ENCODE results near the gene CAV2. TPM values are rescaled to one million over a fixed set of nuclear protein-coding genes. Genes with fewer than 3 reads are reported as not detected.

Gene CAV2
- total RNA-seq, 1 experiment from 2014 or later: 260 TPM

DNA sequence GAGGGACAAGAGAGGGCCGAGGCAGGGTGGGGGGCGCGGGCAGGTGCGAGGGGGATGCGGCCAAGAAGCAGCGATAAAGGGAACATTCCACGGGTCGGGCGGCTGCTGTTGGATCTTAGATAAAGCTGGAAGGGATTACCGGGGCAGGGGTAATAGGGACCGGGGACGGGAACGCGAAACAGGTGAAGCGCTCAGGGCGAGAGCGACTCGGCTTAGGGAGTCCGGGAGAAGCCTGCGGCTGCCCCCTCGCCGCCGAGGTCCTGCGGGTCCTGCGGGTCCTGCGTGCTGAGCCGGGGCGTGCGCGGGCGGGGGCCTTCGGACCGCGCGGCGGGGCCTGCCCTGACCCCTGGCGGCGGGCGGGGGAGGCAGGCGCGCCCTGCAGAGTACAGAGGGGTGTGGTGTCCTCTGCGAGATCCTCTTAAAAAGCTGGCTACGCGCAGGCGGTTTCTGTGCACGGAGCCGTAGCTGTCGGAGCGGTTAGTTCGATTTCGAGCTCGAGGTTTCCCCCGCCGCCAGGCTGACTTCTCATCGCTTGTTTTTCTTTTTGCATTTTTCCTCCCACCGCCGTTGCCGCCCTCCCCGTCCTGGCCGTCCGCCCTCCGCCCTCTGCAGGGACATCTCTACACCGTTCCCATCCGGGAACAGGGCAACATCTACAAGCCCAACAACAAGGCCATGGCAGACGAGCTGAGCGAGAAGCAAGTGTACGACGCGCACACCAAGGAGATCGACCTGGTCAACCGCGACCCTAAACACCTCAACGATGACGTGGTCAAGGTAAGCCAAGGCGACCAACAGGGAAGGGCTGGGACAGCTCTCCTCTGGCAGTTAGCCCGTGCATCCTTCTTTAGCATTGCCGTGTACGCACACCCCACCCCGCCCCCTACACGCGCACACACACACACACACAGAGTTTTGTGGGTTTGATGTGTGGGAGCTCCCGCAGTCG is 26.6 kb downstream of the CAV2 start:
- Histone ChIP-seq H3K9me3 (ENCODE audit: insufficient read depth, low read depth) (no peaks in the 10 kb centered on the region; the same call in 1 of the 2 replicates), H3K36me3 (ENCODE audit: low read depth) (peaks cover 20% of the 10 kb centered on the region), H3K27me3 (ENCODE audit: insufficient read depth, low read depth) (no peaks in the 10 kb centered on the region), H4K20me1 (ENCODE audit: insufficient read depth) (no peaks in the 10 kb centered on the region), H3F3A (ENCODE audit: insufficient read depth, low read depth) (peaks cover 21% of the 10 kb centered on the region; the same call in 1 of the 2 replicates), H3K79me2 (ENCODE audit: low read depth) (peaks cover 54% of the 10 kb centered on the region), H3K9me2 (ENCODE audit: insufficient read depth) (no peaks in the 10 kb centered on the region), H2AFZ (peak overlapping the region; percentile 90), H3K4me1 (replicated peaks; ENCODE audit: insufficient read depth) (peaks cover 64% of the 10 kb centered on the region), H3K4me3 (peak overlapping the region; percentile 97), H3K27ac (peak overlapping the region; percentile 92), H3K4me2 (peak overlapping the region; percentile 99)
- ChIA-PET CTCF (interaction anchor here (0.6 to 1.6 kb wide), 7 partner anchors 19 to 349 kb away, joined by 3 to 11 read pairs (median 4); partner anchors contain the start of gene CAV2), POLR2A (ENCODE audit: unreplicated experiment) (interaction anchor here (0.5 to 1.2 kb wide), 23 partner anchors 15 to 349 kb away, joined by 3 to 34 read pairs (median 4); no protein-coding TSS in a partner anchor)
- TF ChIP-seq, protein P1, sequence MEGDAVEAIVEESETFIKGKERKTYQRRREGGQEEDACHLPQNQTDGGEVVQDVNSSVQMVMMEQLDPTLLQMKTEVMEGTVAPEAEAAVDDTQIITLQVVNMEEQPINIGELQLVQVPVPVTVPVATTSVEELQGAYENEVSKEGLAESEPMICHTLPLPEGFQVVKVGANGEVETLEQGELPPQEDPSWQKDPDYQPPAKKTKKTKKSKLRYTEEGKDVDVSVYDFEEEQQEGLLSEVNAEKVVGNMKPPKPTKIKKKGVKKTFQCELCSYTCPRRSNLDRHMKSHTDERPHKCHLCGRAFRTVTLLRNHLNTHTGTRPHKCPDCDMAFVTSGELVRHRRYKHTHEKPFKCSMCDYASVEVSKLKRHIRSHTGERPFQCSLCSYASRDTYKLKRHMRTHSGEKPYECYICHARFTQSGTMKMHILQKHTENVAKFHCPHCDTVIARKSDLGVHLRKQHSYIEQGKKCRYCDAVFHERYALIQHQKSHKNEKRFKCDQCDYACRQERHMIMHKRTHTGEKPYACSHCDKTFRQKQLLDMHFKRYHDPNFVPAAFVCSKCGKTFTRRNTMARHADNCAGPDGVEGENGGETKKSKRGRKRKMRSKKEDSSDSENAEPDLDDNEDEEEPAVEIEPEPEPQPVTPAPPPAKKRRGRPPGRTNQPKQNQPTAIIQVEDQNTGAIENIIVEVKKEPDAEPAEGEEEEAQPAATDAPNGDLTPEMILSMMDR (conservative IDR thresholded peaks at IDR 0.05): peak; percentile 56
- TF ChIP-seq EZH2 (IDR thresholded peaks at IDR 0.05; ENCODE audit: low read depth): no peak
- intact Hi-C loops (cut with micrococcal nuclease; ENCODE audit: unreplicated experiment): loop anchor here (1.0 to 5.0 kb wide), 8 partner anchors 83 to 344 kb away; partner anchors contain the start of gene MET
- BruUV-seq (replicated peaks): TSS peak; percentile 41
- DNase-seq: peak; percentile 63 to 90

DNA sequence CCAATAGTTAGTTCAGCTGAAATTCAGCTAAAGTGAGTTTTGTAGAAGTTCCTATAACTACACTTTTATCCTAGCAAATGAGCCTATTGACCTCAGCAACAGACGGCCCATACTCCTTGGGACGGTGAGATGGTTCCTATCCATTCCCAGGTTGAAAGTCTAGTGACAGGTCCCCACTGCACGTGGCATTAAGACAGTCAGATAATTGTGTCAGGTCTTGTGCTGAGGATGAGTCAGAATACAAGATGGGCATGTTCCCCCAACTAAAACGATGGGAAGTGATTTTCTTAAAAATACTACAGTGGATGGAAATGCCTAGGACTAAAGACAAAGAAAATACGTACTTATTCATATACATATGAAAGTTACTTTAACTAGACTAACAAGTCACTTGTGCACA is 27.4 kb downstream of the CAV2 start:
- ChIA-PET CTCF (interaction anchor here (0.6 to 1.6 kb wide), 4 partner anchors 20 to 267 kb away, joined by 3 to 11 read pairs (median 6); no protein-coding TSS in a partner anchor), POLR2A (ENCODE audit: unreplicated experiment) (interaction anchor here (0.7 to 1.2 kb wide), 7 partner anchors 82 to 350 kb away, joined by 3 to 34 read pairs (median 6); no protein-coding TSS in a partner anchor)
- no peak for DNase-seq
- H3K9me2 ChIP-seq (ENCODE audit: insufficient read depth): no peaks in the 10 kb centered on the region
- H3K79me2 ChIP-seq (ENCODE audit: low read depth): peaks cover 59% of the 10 kb centered on the region
- no TSS peak for BruUV-seq (replicated peaks)
- peaks cover 60% of the 10 kb centered on the region for H3K4me1 ChIP-seq (replicated peaks; ENCODE audit: insufficient read depth)
- H3K4me2 ChIP-seq: peak overlapping the region; percentile 99
- no peaks in the 10 kb centered on the region for H4K20me1 ChIP-seq (ENCODE audit: insufficient read depth)
- H3K4me3 ChIP-seq: peak overlapping the region; percentile 97
- peaks cover 24% of the 10 kb centered on the region for H3K36me3 ChIP-seq (ENCODE audit: low read depth)
- no peaks in the 10 kb centered on the region for H3K9me3 ChIP-seq (ENCODE audit: insufficient read depth, low read depth)
- H3K27me3 ChIP-seq (ENCODE audit: insufficient read depth, low read depth): no peaks in the 10 kb centered on the region
- TF ChIP-seq, protein P1 (conservative IDR thresholded peaks at IDR 0.05): no peak
- TF ChIP-seq EZH2 (IDR thresholded peaks at IDR 0.05; ENCODE audit: low read depth): no peak
- peak overlapping the region; percentile 92 for H3K27ac ChIP-seq
- peaks cover 21% of the 10 kb centered on the region; the same call in 1 of the 2 replicates for H3F3A ChIP-seq (ENCODE audit: insufficient read depth, low read depth)
- H2AFZ ChIP-seq: peak overlapping the region; percentile 90
- intact Hi-C loops (cut with micrococcal nuclease; ENCODE audit: unreplicated experiment): loop anchor here (1.0 to 5.0 kb wide), 9 partner anchors 62 to 345 kb away; partner anchors contain the start of gene MET

DNA sequence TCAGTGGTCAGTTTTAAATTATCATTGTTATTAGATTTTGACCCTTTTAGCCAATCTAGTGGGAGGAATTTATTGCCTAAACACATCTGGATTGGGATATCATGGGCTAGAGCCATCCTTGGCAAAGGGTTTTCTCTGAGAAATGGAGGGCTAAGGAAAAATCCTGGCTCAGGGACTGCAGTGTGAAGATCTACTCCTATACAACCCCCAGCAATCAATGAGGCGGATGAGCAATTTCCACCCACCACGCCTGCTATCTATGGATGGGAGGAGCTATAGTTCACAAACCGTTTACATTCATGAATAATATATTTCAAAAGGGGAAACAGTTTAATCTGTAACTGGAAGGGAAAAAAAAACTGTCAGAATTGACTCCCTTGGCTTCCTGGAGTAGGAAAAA is 28.0 kb downstream of the CAV2 start:
- no peak overlapping the region for H2AFZ ChIP-seq
- peaks cover 54% of the 10 kb centered on the region for H3K4me1 ChIP-seq (replicated peaks; ENCODE audit: insufficient read depth)
- H3F3A ChIP-seq (ENCODE audit: insufficient read depth, low read depth): peaks cover 15% of the 10 kb centered on the region; the same call in 1 of the 2 replicates
- H3K27ac ChIP-seq: peak overlapping the region; percentile 92
- no peaks in the 10 kb centered on the region for H3K9me2 ChIP-seq (ENCODE audit: insufficient read depth)
- H3K36me3 ChIP-seq (ENCODE audit: low read depth): peaks cover 30% of the 10 kb centered on the region
- no peaks in the 10 kb centered on the region for H3K27me3 ChIP-seq (ENCODE audit: insufficient read depth, low read depth)
- H3K4me3 ChIP-seq: peak overlapping the region; percentile 97; the same call in 1 of the 2 replicates
- BruUV-seq (replicated peaks): no TSS peak
- TF ChIP-seq, protein P1 (conservative IDR thresholded peaks at IDR 0.05): no peak
- no peak for TF ChIP-seq EZH2 (IDR thresholded peaks at IDR 0.05; ENCODE audit: low read depth)
- POLR2A ChIA-PET (ENCODE audit: unreplicated experiment): interaction anchor here (0.6 to 0.7 kb wide), 4 partner anchors 83 to 256 kb away, joined by 4 to 6 read pairs (median 4); no protein-coding TSS in a partner anchor
- CTCF ChIA-PET: no interaction called here
- DNase-seq: no peak
- peak overlapping the region; percentile 99 for H3K4me2 ChIP-seq
- H3K9me3 ChIP-seq (ENCODE audit: insufficient read depth, low read depth): no peaks in the 10 kb centered on the region
- intact Hi-C loops (cut with micrococcal nuclease; ENCODE audit: unreplicated experiment): loop anchor here (1.0 to 5.0 kb wide), 4 partner anchors 62 to 345 kb away; partner anchors contain the start of gene MET
- H4K20me1 ChIP-seq (ENCODE audit: insufficient read depth): no peaks in the 10 kb centered on the region
- peaks cover 66% of the 10 kb centered on the region for H3K79me2 ChIP-seq (ENCODE audit: low read depth)
